Left ventricle myocardium inferior (tissue), 1 donor: ENCODE data around the gene AKR1C8. TPM values are rescaled to one million over a fixed set of nuclear protein-coding genes. Genes with fewer than 3 reads are reported as not detected.
"Not testable (repeated sequence)": the region's sequence is repeated elsewhere in the genome, so short reads cannot be mapped to it uniquely, and the experiment has no call there.

Source experiments
- DNase-seq: peaks from one replicate; pipeline ENCODE4 v3.0.0-alpha.2; 2020
- H3K27ac ChIP-seq: fragments of 200-600 bp; replicated peaks from 2 replicates; pipeline ENCODE4 v1.8.0; 2021
- H3K27me3 ChIP-seq: fragments of 200-600 bp; 2 replicates; pipeline ENCODE4 v1.8.0; 2021; ENCODE audit warnings: low read depth
- H3K36me3 ChIP-seq: fragments of 200-600 bp; 2 replicates; pipeline ENCODE4 v1.8.0; 2021
- H3K4me1 ChIP-seq: fragments of 200-600 bp; 2 replicates; pipeline ENCODE4 v1.8.0; 2021
- H3K4me3 ChIP-seq: fragments of 200-600 bp; 2 replicates; pipeline ENCODE4 v1.8.0; 2021; ENCODE audit warnings: mild to moderate bottlenecking, moderate library complexity
- H3K9me3 ChIP-seq: fragments of 200-600 bp; replicated peaks from 2 replicates; pipeline ENCODE4 v1.8.0; 2021
- CTCF ChIP-seq: fragments of 200-600 bp; IDR thresholded peaks from 2 replicates; pipeline ENCODE4 v1.8.0; 2021; ENCODE audit warnings: antibody characterized with exemption, mild to moderate bottlenecking, borderline replicate concordance
- intact Hi-C: fragments of 100-400 bp; cut with micrococcal nuclease; formaldehyde crosslinking; loops from one replicate; pipeline ENCODE4 v1.11.0; 2022
- total RNA-seq: library from RNA; stranded (reverse); fragmentation: NEBNext Ultra II Directional; extraction: Animal tissue kit (Norgen Biotek cat#: 25700); gene quantifications from one replicate; pipeline ENCODE4 v1.2.1, GENCODE V29; 2021
- donor health status: DM: no; HTN: yes; CAD: no; lungs with severe emphysema.

The AKR1C8 gene
- total RNA-seq, 1 donor from 2014 or later = 0.22 TPM

GRCh38 chr10:5187867-5188266, 2.9 kb upstream of the AKR1C8 start:
- TF ChIP-seq CTCF = no peak
- H3K27ac ChIP-seq = no peak overlapping the region
- H3K4me1 ChIP-seq = peaks cover 5% of the 10 kb centered on the region
- H3K4me3 ChIP-seq = no peak overlapping the region
- H3K9me3 ChIP-seq = no peaks in the 10 kb centered on the region
- intact Hi-C loops = no loop called here
- H3K27me3 ChIP-seq = no peaks in the 10 kb centered on the region
- no peaks in the 10 kb centered on the region for H3K36me3 ChIP-seq
- no peak for DNase-seq

GRCh38 chr10:5183923-5184322, 1.0 kb downstream of the AKR1C8 start:
- Histone ChIP-seq H3K27ac (no peak overlapping the region), H3K36me3 (no peaks in the 10 kb centered on the region), H3K9me3 (no peaks in the 10 kb centered on the region), H3K27me3 (no peaks in the 10 kb centered on the region), H3K4me3 (no peak overlapping the region), H3K4me1 (peaks cover 5% of the 10 kb centered on the region)
- intact Hi-C loops = no loop called here
- no peak for DNase-seq
- TF ChIP-seq CTCF = no peak

GRCh38 chr10:5180503-5180902, 4.4 kb downstream of the AKR1C8 start:
- H3K4me1 ChIP-seq, H3K9me3 ChIP-seq, H3K27me3 ChIP-seq, intact Hi-C loops, H3K4me3 ChIP-seq, H3K27ac ChIP-seq, DNase-seq, H3K36me3 ChIP-seq: not testable (repeated sequence)

GRCh38 chr10:5175581-5175980, 9.4 kb downstream of the AKR1C8 start:
- H3K4me3 ChIP-seq, intact Hi-C loops, H3K9me3 ChIP-seq, H3K36me3 ChIP-seq, H3K27me3 ChIP-seq, H3K4me1 ChIP-seq, DNase-seq, H3K27ac ChIP-seq: not testable (repeated sequence)

GRCh38 chr10:5168897-5169420, 16.0 kb downstream of the AKR1C8 start:
- Histone ChIP-seq H3K27ac (no peak overlapping the region), H3K27me3 (no peaks in the 10 kb centered on the region), H3K4me3 (no peak overlapping the region), H3K36me3 (no peaks in the 10 kb centered on the region), H3K4me1 (no peaks in the 10 kb centered on the region), H3K9me3 (peaks cover 53% of the 10 kb centered on the region)
- no peak for TF ChIP-seq CTCF
- no peak for DNase-seq
- intact Hi-C loops = no loop called here

- H3K36me3 ChIP-seq = no peaks in the 10 kb centered on the region
- no peak overlapping the region for H3K27ac ChIP-seq
- H3K9me3 ChIP-seq = peaks cover 85% of the 10 kb centered on the region
- H3K27me3 ChIP-seq = no peaks in the 10 kb centered on the region
- H3K4me1 ChIP-seq = no peaks in the 10 kb centered on the region
- no peak overlapping the region for H3K4me3 ChIP-seq
- no peak for TF ChIP-seq CTCF
- intact Hi-C loops = no loop called here
- no peak for DNase-seq
These were observed 19.2 kb downstream of the AKR1C8 start for GRCh38 chr10:5165738-5166137.

GRCh38 chr10:5163487-5163886, 21.5 kb downstream of the AKR1C8 start:
- peaks cover 84% of the 10 kb centered on the region for H3K9me3 ChIP-seq
- no peak for TF ChIP-seq CTCF
- no peak for DNase-seq
- intact Hi-C loops = no loop called here
- H3K27ac ChIP-seq = no peak overlapping the region
- H3K36me3 ChIP-seq = no peaks in the 10 kb centered on the region
- no peak overlapping the region for H3K4me3 ChIP-seq
- no peaks in the 10 kb centered on the region for H3K4me1 ChIP-seq
- no peaks in the 10 kb centered on the region for H3K27me3 ChIP-seq
